ENCODE data around the gene ATP9B.

Gene ATP9B

DNA sequence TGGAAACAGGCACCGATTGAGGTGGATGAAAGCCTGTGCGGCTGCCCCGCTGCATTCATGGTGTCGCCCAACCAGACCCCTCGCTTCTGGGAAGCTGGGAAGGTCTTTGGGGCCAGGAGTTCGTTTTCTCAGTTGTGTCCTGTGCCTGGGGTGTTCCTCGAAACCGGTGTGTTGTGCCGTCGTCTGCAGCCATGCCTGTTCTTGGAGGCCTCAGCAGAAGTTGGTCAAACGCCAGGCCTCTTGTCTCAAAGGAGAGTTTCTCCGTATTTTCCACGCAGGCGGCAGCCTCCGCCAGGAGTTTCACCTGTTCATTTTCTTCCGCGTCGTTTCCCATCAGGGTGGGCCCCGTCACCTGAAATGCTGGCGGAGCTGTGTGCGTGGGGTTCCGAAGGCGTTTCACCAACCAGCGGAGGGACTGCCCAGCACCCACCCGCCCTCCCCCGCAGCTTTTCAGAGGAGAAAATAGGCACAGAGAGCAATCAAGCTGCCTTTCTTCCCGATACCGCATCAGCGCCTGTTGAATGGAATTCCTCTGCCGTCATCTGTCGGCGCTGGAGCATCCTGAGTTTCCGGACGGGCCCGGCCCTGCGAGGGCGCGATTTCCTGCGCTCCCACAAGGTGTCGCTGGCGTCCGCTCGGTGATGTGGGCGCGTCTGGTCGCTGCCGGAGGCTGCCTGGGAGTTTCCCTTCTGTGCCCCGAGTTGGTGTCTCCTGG, 309.5 kb downstream of the ATP9B start:
- in situ Hi-C loops (cut with HindIII; ENCODE audit: low sequenced_read_pairs): no loop called here

DNA sequence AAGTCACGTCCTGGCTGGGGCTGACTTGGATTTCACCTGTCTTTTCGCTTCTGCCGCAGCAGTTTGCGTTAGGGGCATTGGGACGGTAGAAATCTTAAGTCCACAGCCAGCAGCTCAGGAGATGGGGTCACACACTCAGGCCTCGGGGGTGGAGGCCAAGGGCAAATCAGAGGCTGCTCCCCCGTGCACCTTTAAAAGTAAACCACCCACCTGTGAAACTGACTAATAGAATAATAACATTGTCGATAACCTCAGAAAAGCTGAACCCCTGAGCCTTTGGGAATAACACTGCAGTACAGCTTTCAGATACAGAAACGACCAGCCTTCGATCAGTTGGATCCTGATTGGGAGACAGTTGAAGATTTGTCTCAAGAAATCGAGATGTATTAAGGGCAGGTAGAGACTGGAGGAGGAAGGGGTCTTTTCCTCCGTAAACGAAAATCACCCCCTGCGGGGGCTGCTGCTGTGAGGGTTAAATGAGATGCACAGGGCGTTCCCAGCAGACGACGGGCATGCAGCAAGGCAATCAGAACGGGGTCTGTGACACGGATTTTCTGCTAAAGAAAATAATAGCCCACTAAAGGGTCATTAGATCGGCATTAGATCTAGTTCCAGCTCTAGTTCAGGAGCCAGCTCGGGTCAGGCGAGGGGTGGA, 310.2 kb downstream of the ATP9B start:
- in situ Hi-C loops (cut with HindIII; ENCODE audit: low sequenced_read_pairs): no loop called here

DNA sequence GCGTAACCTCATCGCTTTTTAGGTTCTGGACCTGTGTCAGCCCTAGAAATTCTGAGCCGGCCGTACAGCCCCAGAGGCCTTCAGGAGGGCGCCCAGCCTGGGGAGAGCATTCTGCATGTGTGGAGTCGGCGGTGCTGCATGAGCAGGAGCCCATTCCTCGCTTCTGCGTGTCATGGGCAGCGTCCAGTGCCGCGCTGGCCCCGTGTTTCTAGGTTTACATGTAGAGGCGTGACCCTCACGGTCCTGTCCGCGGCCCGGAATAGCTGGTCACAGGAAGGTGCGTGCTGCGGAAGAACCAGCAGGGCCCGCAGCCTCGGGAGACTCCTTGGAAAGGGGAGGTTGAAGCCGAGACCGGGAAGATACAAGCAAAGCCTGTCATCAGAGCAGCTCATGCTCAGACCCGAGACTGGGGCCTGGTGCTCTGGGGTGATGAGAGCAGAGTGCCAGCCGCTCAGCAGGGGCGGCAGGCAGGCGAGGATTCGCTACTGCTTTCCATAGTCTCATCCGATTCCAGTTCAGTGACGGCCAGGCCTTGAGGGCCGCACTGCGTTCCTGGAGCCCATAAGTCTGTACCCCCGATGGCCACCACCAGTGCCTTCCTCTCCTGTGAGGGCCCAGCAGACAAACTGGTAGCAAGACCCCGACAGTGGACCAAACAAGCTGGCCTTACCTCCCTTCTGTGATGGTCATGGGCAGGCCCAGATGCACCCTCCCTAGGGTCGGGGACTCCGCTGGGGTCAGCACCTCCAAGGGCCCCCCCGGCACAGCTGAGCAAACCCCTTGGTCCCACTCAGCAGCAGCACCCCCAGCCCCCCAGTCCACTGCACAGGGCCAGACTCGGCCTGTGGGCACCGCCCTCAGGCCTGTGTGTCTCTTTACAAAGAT, 311.0 kb downstream of the ATP9B start:
- in situ Hi-C loops (cut with HindIII; ENCODE audit: low sequenced_read_pairs): no loop called here

DNA sequence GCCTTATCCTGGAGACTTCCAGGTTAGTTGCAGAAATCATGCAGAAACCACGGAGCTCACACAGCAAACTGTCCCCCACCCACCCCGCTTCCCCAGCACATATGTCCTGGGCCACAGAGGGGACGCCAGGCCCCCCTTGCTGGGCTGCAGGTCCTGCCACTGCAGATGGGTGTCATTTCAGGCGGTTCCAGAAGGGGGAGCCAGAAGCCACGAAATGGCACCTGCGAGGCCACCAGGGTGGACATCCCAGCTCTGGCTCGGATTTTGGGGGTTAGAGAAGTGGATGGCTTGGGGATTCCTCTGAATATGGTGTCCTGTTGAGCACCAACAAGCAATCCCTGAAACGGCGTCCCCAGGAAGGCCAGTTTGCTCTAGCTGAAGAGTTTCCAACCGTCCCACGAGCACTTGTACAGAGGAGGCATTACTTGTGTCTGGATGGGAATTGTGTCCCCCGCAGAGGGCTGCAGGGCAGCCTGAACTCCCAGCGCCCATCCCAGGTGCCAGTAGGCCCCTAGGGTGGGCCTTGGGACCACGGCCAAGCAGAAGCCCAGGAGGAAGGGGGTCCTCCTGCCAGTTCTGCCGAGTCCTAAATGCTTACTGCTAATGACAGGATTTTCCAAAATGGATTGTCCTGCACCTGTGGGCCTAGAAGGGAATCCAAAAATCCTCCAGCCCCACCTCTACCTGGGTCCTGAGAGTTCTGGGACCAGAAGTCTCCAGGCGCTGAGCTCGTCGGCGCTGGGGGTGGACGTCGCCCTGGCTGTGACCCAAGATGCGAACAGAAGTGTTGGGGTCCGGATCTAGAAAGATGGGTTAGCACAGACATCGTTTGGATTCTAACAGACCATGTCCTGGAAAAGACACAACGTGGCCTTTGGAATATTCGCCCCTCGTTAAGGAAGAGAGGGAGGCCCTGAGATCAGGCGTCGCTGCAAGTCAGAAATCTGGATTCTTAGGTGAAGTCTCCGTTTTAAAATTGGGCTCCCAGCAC, 311.9 kb downstream of the ATP9B start:
- in situ Hi-C loops (cut with HindIII; ENCODE audit: low sequenced_read_pairs): no loop called here

DNA sequence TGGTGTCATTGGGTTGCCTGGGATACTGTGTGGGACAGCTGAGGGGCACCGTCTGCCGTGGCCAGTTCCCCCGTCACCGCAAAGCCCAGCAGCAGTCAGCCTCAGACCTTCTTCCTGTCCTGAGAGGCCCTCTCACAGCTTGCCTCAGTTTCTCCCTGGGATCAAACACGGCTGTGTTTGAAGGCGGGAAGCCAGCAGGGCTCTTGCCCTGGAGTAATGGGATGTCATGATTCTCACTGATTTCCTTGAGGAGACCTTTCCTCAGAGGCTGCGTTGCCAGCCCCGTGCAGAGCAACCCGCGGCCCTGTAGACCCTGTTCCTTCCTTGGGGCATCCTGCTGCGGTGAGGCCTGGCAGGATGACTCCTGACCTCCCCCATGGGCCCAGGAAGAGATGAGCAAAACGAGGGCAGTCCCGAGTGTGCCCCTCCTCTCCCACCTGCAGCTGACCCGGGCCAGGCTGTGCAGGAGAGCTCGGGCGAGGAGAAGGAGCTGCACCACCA, 312.7 kb downstream of the ATP9B start:
- in situ Hi-C loops (cut with HindIII; ENCODE audit: low sequenced_read_pairs): no loop called here

DNA sequence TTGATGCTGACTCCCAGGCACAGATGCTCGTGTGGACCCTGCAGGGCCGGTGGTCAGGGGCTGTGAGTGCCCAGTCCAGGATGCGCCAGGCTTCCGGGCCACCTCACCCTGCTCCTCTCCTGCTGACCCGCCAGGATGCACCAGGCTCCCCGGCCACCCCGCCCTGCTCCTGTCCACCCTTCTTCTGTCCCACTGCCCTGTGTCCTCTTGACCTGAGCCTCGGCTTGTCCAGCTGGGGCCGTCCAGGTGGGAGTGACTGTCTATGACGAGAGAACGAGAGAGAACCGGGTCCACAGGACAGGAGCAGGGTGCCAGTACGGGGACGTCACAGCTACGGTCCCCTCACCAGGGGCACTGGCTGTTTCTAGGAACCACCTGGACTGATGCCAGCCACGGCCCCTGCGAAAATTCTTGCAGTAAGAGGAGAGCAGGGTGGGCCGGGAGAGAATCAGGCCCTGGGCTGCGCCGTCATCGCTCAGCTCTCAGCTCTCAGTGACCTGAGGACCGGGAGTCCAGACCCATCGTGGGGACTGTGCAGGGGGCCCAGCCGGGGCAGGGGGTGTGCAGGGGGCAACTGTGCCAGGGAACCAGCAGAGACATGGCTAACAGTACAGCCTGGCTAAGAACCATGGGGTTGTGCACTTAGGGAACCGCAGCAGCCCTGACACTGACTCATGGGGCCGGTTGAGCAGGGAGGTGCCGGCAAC, 313.6 kb downstream of the ATP9B start:
- in situ Hi-C loops (cut with HindIII; ENCODE audit: low sequenced_read_pairs): no loop called here

DNA sequence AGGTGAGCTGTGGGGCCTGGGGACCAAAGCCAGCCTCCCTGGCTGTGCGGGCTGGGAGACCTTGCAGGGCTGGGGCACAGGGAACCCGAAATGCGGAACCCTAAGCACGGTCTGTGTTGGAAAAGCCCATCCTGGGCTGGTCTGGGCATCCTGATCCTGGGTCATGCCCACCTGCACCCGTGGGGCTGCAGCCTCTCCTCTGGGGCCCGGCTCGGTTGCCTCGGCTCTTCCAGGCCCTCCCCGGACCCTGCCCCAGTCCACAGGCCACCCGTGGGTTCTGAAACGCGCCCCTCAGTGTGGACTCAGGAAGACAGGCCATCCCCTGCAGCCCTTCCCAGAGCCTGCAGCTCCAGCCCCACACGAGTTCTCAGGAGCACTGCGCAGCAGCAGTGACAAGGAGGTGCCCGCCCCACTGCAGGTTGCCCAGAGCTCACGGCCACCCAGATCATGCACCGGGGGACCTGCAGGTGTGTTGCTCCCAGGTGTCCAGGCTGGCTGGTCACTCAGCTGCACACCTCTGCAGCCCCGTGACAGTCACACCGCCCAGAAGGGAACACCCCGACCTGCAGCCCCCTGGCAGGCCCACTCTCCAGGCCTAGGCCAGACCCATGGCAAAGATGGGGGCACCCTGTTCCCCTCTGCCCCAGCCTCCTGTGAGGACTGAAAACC, 314.3 kb downstream of the ATP9B start:
- in situ Hi-C loops (cut with HindIII; ENCODE audit: low sequenced_read_pairs): no loop called here

DNA sequence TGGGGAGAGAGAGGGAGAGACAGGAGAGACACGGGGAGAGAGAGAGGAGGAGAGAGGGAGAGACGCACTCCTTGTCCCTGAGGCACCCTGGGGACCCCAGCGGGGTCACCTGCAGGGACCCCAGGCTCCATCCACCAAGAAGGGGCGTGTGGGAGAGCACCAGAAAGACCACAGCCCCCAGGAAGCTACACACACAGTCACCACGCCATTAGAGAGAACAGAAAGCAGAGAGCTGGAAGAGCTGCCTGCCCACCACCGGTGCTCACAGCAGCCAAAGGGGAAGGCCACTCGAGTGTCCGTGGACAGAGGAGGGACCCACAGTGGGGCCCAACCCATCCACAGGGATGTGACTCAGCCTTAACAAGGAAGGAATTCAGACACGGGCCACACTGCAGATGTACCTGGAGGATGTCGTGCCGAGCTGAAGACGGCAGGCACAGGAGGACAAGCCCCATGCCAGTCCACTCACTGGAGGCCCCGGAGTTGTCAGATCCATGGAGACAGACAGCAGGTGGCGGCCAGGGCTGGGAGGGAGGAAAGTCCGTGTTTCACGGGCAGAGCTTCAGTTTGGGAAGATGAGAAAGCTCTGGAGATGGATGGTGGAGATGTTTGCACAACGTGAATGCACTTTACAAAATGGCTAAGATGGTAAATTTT, 315.1 kb downstream of the ATP9B start:
- in situ Hi-C loops (cut with HindIII; ENCODE audit: low sequenced_read_pairs): no loop called here

DNA sequence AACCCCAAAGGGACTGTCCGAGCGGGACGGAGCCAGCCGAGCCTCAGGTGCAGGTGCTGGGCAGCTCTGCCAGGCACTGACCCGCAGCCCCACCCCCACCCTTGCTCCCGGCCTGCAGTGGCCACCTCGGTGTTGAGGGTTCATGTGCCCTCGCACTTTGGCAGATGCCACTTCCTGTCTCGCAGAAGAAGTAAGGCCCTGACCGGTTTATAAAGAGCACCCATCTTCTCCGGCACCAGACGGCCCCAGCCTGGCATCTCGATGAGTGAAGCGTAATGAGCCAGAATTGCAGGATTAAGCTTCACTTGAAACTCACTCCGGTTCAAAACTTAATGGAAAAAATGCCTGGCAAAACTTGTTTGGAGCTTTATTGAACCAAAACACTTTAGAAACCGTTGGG, 315.6 kb downstream of the ATP9B start:
- in situ Hi-C loops (cut with HindIII; ENCODE audit: low sequenced_read_pairs): no loop called here

DNA sequence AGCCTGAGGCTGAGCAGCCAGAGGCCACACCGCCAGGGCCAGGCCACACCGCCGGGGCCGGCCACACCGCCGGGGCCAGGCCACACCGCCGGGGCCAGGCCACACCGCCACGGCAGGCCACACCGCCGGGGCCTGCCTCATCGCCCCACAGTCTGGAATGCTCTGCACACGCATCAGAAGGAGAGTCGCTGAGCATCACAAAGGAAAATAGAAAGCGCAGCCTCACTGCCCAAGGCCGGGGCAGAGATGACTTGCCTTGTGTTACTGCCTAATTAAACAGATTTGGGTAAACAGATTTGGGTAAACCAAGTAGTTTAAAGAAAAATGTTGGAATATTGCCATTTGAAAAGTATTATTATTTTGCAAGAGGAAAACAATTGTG, 316.1 kb downstream of the ATP9B start:
- in situ Hi-C loops (cut with HindIII; ENCODE audit: low sequenced_read_pairs): no loop called here

DNA sequence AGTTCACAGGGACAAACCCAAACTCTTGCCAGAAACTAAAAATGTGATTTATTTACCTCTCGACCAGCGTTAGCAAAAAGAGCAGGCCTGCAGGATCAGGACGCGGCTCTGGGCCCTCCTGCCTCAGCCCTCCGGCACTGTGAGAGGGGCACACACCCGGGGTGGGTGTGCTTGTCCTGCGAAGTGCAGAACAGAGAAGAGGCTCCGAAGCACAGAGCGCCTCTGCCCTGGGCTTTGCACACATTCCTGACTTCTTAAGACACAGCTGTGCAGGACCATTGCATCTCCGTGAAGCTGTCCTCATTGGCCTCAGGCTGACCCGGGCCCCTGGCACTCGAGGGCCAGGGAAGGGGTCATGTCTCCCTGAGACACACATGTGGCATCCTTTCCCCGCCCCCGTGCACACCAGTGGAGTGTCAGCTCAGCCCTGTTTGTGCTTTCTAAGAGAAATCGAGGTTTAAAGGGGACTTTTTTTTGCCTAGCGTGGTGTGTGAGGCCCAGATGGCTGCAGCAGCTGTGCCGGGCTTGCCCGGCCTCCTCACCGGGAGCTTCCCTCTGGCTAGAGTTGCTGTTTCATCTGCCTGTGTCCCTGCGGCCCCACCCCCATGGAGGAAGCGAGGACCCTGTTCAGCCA, 316.6 kb downstream of the ATP9B start:
- in situ Hi-C loops (cut with HindIII; ENCODE audit: low sequenced_read_pairs): no loop called here

DNA sequence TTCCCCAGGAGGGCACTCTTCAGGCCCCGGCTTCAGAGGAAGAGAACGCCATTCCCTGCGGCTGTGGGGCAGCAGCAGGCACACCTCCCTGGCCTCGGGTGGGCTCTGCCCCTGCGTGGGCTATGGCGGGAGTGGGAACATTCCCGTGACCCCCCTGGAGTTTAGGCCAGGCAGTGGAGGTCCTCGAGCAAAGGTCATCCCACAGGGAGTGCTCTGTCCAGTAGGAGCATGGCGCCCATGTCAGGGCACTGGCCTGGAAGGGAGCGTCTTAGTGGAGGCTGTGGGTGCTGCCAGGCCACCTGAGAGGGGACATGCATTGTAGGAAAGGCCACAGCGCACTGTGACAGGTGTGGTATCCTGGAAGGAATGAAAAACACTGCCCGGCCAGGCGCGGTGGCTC, 317.4 kb downstream of the ATP9B start:
- in situ Hi-C loops (cut with HindIII; ENCODE audit: low sequenced_read_pairs): no loop called here

DNA sequence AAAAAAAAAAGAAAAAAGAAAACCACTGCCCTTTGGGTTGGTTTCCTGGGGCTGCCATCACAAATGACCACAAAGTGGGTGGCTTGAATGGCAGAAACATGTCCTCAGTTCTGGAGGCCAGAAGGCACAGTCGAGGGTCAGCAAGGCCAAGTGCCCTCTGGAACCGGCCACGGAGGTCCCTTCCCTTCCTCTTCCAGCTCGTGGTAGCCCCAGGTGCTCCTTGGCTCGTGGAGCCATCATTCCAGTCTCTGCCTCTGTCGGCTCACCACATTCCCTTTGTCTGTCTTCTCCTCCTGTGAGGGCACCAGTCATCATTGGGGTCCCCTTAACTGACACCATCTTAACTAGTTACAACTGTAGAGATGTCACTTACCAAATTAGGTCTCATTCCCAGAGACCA, 318.0 kb downstream of the ATP9B start:
- in situ Hi-C loops (cut with HindIII; ENCODE audit: low sequenced_read_pairs): no loop called here

DNA sequence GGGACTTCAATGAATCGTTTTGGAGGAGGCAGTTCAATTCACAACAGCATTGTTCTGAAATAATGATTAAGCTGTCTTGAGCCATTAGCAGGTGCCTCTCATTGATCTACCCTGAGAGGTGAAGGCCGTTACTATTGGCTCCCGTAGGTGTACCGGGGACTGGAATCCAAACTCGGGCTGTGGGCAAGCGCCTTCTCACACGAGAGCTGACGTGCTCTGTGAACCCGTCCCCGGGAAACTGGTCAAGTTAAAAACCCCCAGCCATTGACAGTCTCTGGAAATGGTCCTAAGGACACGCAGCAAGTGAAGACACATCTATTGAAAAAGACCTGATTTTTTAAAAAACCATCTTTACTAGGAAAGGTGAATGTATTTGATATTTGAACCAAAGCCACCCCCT, 318.4 kb downstream of the ATP9B start:
- in situ Hi-C loops (cut with HindIII; ENCODE audit: low sequenced_read_pairs): no loop called here

DNA sequence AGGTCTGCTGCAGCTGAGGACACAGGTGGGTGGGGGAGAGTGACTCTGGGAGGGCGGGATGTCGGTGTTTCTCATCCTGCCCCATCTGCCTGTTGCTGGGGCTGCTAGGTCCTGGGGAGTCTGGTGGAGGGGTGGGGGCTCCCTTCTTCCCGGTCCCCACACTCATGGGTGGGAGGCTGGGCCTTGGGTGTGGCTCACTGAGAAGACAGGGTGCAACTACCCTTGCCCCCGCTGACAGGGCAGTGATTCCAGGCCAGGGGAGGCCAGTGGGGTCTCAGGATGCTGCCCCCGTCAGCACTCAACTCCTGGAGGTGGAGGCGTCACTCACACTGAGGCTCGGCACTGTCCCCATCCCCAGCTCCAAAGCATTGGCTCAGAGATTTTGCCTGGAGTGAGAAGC, 318.8 kb downstream of the ATP9B start:
- in situ Hi-C loops (cut with HindIII; ENCODE audit: low sequenced_read_pairs): no loop called here

DNA sequence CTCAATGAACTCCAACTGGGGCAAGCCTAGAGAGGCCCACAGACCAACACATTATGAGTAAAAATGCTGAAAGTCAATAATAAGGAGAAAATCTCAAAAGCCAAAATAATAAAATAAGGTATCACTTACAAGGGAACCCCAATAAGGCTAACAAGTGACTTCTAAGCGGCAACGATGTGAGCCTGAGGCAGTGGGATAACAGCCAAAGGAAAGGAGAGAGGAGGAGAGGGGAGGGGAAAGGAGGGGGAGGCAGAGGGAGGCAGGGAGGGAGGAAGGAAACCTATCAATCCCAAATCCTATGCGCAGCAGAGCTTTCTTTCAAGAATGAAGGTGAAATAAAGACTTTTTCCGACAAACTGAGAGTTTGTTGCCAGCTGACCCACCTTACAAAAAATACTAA, 320.5 kb downstream of the ATP9B start:
- in situ Hi-C loops (cut with HindIII; ENCODE audit: low sequenced_read_pairs): no loop called here

DNA sequence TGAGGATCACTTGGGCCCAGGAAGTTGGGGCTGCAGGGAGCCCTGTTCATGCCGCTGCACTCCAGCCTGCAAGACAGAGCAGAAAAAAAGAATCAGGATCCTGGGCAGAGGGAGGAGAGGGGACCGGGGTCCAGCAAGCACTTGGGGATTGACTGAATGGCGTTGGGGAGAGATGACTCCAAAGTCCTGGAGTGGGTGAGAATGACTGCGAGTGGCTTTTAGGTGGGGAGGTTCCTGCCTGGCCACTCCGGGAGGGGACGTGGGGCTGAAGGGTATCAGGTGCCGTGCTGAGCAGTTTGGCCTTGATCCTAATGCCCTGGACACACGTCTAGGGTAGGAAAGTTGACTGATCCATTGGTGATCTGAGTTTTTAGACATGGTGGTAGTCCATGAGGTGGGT, 323.0 kb downstream of the ATP9B start:
- in situ Hi-C loops (cut with HindIII; ENCODE audit: low sequenced_read_pairs): no loop called here

DNA sequence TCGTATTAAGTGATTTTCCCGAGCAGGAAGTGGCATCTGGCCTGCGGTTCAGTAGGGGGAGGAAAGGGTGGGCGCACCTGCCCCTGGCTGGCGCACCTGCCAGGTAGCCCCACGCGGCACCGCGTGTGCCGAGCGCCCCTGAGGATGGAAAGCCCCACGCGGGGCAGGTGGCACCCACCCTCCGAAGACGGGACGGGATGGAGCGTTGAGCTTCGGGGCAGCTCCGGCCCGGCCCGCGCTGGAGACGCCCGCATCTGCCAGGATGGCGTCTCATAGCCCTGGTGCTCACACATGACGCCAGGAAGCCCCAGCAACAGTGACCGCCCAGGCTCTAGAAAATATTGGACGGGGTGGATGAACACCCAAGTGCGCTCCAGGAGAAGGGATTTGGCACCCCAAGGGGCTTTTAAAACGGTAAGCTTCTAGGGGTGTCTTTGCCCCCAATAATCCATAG, 324.0 kb downstream of the ATP9B start:
- in situ Hi-C loops (cut with HindIII; ENCODE audit: low sequenced_read_pairs): no loop called here
